GM10847 (cell line): Measurements from ENCODE around the gene MBTPS1.

Source experiments
- POLR2A ChIP-seq: IDR thresholded peaks from 2 replicates; pipeline ENCODE4 v1.6.1; 2011; ENCODE audit not compliant: insufficient read length; ENCODE audit errors: extremely low read depth

MBTPS1 gene

DNA sequence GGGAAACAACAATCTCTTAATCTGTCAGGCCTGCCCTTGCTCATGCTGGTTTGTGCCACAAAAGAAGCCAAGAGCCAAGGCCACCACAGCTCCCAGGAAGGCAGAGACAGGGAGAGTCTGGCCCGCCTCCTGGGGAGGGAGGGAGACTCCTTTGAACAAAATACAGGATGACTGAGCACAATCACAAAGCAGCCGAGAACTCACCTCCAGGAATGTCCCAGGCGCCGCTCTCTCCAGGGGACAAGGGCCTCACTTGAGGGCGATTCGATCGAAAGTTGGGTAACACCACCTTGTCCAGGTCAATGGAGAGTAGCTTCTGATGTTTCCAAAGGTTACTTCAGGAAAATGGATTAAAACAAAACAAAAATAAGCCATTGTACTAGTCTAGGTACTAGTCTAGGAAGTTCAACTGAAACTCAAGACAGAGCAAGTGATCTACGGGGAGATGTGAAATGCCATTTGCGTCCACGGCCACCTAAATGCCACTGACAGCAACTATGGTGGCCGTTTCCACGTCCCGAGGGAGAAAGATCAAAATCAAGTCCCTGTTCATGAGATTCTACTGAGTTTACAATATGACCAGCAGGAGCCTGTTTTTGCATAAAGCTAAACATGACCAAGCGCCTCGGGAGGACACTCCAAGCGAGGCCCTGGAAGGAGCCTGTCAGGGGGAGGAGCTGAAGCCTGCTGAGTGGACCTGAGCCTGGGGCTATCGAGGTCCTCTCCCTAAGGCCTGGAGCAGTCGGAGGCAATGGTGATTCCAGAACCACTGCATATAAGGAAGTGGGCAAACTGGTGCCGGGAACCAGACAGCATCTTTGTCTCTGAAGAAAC is 60.7 kb downstream of the MBTPS1 start:
- TF ChIP-seq POLR2A = no peak

DNA sequence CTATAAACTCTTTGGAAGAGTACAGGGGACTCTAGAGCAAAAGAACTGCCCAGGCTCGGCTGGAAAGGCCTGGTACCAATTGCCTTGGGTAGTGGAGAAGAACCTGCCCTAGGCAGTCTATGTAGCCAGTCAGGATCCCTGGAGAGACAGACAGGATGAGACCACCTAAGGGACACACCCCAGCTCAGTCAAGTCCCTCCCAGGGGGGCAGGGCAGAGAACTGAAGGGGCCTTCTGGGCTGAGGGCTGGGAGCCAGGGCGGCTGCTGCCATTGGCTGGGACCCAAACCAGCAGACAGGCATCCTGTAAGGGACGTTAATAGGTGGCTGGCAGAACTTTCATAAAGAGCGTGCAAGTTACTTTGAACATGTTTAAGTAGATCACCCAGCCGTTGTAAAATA is 61.4 kb downstream of the MBTPS1 start:
- TF ChIP-seq POLR2A = no peak

DNA sequence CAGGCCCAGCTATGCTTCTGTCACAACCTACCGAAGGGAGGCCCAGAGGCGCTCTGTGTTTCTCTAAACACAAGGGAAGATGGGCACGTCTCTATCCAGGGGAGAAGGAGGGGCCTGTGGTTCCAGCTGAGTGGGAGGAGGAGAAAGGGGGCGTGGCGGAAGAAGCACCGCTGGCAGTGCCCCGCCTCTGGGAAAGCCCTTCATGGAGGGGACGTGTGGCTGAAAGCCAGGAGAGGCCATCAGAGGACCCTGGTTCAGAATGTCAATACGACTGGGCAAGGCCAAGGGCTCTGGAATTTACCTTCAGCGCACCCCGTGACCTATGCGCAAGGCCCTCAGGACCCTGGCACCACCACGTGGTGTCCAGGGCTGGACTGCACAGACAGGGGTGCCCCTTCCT is 61.8 kb downstream of the MBTPS1 start:
- TF ChIP-seq POLR2A = no peak

DNA sequence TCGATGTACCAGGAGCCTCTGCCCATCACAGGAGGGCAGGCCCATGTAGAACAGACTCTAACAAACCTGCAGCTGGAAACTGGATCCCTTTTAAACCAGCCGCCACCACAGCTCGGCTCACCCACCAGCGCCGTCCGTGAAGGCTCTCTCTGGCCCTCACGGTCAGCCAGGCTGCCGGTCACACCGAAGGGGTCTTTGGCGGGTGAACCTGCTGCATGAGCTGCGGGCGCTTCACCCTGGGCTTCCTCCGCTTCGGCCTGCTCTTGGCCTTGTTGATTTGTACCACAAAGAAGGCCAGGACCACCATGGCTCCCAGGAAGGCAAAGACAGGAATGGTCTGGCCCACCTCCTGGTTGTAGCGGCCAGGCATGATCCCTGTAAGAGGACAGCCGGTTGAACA is 62.5 kb downstream of the MBTPS1 start:
- no peak for TF ChIP-seq POLR2A

DNA sequence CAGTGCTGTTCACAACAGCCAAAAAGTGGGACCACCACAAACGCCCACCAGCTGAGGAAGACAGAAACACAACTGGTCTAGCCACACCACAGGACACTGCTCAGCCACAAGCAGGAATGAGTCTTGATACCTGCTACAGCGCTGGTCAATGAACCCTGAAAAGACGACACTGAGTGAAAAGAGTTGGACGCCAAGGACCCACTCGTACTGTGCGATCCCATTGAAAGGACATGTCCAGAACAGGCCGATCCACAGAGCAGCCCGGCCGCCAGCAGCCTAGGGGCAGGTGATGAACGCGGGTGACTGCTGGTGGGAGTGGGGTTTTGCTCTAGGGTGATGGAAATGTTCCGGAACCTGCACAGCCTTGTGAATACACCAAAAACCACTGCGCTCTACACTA is 63.5 kb downstream of the MBTPS1 start:
- TF ChIP-seq POLR2A = no peak

DNA sequence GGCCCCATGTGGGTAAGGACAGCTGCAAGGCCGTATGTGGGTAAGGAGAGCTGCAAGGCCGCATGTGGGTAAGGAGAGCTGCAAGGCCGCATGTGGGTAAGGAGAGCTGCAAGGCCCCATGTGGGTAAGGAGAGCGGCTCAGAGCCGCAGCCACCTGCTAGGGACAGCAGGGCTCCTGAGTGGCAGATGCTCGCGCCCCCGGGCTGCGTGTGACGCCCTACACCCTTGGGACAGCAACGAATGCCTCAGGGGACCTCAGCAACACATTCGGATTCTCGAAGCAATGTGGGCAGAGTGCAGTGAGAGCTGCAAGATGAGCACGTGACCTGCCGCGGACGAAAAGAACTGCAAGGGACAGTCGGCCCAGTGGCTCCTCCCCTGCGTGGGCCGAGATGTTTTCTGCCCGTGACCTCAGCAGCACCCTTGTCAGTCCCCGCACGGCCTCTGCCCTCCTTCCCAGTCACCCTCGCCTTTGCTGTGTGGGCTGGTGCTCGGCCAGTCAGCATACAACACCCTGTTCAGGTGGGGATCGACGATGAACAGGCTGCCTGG is 64.6 kb downstream of the MBTPS1 start:
- TF ChIP-seq POLR2A = no peak

DNA sequence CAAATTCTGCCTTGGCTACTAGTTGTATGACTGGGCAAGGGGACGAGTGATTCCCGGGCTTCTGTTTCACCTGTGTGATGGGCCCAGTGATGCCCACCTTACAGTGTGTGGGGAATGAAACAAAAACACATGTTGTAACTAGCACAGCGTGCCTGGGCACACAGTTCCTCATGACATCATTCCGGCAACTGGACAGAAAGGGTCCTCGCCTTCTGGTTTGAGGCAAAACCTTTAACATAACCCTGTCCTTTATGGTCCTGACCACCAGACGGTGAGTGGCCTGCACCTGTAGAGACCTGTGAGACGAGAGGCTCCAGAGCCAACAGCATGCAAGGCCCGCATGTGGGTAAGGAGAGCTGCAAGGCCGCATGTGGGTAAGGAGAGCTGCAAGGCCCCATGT is 66.4 kb downstream of the MBTPS1 start:
- no peak for TF ChIP-seq POLR2A

DNA sequence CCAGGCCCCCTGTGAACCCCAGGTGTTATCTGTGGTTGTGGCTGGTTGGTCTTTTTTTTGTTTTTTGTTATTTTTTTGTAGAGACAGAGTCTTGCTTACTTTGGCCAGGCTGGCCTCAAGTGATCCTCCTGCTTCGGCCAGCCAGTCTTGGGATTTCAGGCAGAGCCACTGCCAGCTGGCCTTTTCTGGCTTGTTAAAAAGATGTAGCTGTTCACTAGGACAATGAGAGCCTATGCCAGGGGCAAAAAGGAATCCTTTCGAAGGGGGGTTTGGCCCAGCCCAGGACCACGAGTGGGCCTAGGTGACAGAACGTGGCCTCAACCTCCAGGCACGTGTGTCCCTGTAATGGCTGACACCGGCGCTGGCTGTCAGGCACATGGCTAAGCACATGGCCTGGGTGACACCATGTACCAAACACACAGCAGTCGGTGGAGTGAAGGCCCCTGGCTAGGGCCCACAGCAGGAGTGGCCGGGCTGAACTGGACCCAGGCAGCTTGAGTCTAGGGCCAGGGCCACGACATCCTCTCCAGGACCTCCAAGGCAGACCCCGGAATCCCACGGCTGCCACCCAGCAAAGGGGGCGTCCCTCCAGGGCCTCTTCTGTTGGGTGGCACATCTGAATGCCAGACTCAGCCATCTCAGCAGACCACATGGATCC is 67.2 kb downstream of the MBTPS1 start:
- no peak for TF ChIP-seq POLR2A

DNA sequence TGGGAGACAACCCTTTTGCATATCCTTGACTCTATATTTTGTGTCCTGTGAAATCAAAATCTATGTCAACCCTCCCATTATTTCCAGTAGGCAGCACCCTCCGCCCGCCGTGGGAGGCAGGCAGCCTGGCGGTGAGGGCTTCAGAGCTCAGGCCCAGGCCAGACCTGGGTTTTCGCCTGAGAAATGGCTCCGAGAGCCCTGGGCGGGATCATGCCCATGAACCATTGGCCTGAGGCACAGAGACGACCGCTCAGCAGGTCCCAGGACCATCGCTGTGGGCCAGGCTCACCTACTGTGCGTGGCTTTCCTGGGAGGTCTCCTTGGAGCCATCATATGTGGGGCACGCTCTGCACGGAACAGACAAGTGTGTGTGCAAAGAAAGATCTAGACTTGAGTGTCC is 67.9 kb downstream of the MBTPS1 start:
- no peak for TF ChIP-seq POLR2A

DNA sequence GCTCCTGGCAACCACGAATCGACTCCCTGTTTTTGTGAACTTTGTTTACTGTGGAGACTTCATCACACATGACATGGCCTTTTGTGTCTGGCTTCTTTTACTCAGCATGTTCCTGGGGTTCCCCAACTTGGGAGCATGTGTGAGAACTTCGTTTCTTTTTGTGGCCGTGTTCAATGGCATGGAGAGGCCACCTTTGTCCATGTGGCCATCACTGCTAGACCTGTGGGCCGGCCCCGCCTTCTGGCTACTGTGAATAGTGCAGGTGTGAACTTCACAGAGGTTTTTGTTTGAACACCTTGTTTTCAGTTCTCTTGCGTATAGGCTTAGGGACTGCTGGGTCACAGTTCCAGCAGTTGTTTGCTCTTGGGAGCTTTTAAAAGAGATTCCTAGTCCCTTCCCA is 68.5 kb downstream of the MBTPS1 start:
- no peak for TF ChIP-seq POLR2A

DNA sequence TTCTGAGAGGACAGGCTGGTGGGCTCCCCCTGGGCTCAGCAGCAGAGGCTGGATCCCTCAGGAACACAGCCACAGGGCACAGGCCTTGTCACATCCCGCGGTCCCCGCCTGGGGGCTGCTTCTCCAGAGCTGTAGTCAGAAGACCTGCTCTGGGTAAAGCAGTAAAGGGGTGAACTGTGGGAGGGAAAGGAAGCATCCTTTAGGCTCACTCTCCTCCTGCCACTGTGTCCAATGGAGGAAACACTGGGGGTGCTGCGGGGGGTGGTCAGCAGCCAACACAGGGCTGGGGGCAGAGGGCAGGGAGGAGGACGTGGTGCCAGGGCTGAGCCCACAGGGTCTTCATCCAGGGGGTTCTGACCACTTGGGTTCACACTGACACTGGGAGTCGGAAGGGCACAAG is 69.1 kb downstream of the MBTPS1 start:
- TF ChIP-seq POLR2A = no peak

DNA sequence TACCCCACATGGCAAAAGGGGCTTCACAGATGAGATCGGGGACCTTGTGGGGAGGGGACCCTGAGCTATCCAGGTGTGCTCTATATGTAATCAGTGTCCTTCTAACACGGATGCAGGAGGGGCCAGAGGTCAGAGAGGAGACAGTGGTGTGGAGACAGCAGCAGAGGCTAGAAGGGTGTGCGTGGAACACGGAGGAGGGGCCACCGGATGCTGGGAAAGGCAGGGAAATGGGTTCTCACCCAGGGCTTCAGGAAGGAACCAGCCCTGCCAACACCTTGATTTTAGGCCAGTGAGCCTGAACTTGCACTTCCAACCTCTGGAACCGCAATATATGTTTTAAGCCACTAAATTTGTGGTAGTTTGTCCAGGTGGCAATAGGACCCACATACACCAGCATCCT is 69.5 kb downstream of the MBTPS1 start:
- no peak for TF ChIP-seq POLR2A

DNA sequence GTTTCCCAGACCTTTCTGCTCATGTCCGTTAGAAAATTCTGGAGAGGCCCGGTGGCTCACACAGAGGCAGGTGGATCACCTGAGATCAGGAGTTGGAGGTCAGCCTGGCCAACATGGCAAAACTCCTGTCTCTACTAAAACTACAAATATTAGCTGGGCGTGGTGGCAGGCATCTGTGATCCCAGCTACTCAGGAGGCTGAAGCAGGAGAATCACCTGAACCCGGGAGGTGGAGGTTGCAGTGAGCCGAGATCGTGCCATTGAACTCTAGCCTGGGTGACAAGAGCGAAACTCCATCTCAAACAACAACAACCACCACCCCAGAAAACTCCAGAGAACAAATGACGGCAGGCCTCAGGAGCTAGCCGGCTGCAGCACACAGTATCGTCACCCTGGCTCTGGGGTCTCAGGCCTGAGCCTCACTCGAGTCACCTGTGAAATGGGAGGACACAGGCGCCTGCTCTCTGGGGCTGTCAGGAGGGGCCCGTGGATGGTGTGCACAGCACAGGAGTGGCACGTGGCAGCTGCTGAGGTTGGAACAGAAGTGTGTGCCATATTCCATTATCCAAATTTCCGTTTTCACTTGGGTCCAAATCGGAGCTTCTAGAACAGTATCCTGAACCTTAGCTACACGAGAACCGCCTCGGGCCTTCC is 70.8 kb downstream of the MBTPS1 start:
- TF ChIP-seq POLR2A = no peak

DNA sequence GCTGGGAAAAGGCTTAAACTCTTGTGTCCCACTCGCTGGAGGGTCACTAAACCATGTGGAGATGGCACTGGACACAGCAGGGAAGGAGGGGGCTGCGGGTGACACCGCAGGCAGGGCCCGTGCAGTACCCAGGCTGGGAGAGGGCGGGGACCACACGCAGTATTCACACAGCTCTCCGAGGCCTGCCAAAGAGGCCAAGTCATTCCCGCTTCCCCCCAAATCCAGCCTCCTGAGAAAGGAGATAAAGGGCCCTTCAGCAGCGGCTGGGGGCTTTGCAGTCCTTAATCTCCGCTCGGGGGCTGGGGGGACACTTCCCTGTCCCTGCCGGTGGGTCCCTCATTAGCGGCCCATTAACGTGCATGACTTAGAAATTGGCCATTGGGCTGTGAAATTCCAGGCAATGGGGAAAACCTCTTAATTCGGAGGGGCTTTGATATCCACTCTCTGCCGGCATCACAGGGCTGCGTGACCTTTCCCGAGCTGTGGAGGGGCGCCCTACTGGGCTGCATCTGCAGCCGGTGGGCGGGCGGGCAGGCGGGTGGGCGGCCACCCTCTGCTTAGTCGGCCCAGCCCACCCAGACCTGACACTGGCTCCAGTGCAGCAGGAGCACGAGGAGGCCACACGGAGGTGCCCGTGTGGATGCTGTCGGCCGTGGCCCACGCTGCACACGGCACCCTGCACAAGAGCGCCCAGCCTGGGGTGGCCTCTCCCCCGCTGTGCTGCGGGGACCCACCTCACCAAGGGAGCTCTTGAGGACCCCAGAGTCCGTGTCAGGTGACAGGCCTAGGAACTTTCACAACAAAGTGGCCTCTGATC is 71.5 kb downstream of the MBTPS1 start:
- no peak for TF ChIP-seq POLR2A

DNA sequence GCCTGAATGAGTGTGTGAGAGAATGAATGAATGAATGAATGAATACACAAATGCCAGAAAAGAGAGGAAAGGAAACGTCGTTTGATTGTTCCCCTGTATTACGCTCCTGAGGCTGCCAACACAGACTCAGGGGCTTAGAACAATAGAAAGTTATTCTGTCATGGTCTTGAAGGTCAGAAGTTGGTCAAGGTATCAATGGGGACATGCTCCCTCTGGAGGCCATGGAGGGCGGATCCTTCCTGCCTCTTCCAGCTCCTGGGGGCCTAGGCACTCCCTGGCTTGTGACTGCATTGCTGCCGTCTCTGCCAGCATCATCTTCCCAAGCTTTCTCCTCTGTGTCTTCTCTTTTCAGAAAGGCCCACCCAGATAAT is 72.6 kb downstream of the MBTPS1 start:
- TF ChIP-seq POLR2A = no peak
